Peyer's patch (tissue), 4 donors: ENCODE measurements around the gene METTL26. TPM values are rescaled to one million over a fixed set of nuclear protein-coding genes. Genes with fewer than 3 reads are reported as not detected.

Experiments used
- DNase-seq, 3 donors: peaks; one replicate each; pipeline ENCODE4 v3.0.0-alpha.2; 2017 to 2019
- H3K27ac ChIP-seq, 4 donors: fragments of 200-600 bp; sonication (generic); one replicate each; pipeline ENCODE4 v1.5.1; 2016 to 2019
- H3K27me3 ChIP-seq, 2 donors: fragments of 200-600 bp; sonication (generic); one replicate each; pipeline ENCODE4 v1.5.1; 2019
- H3K36me3 ChIP-seq, 3 donors: fragments of 200-600 bp; sonication (generic); one replicate each; pipeline ENCODE4 v1.5.1; 2016 to 2019
- H3K4me1 ChIP-seq, 4 donors: fragments of 200-600 bp; sonication (generic); one replicate each; pipeline ENCODE4 v1.5.1; 2016 to 2019
- H3K4me3 ChIP-seq, 4 donors: fragments of 200-600 bp; sonication (generic); 1 replicate in 3 of 4; 2 replicates in 1 of 4; pipeline ENCODE4 v1.5.1; 2016 to 2019; ENCODE audit warnings: mild to moderate bottlenecking in 1 of 4
- H3K9me3 ChIP-seq, 4 donors: fragments of 200-600 bp; sonication (generic); one replicate each; pipeline ENCODE4 v1.5.1; 2016 to 2019; ENCODE audit warnings: mild to moderate bottlenecking in 1 of 4
- CTCF ChIP-seq, 6 experiments: fragments of 450-650 bp in 4 of 6; fragments of 200-600 bp in 2 of 6; sonication (generic) in 1 of 6; IDR thresholded peaks; one replicate each; pipeline ENCODE4 v1.5.1; 2017 to 2019; ENCODE audit warnings: antibody characterized with exemption in 6 of 6, mild to moderate bottlenecking in 3 of 6, moderate library complexity in 1 of 6
- POLR2A ChIP-seq, 2 donors: fragments of 450-650 bp; IDR thresholded peaks; one replicate each; pipeline ENCODE4 v1.5.1; 2017; ENCODE audit warnings: antibody characterized with exemption in 2 of 2, mild to moderate bottlenecking in 2 of 2, moderate library complexity in 2 of 2
- total RNA-seq, 4 donors: library from RNA; depleted of rRNA; stranded (reverse); fragments of >200 nt; gene quantifications; one replicate each; pipeline ENCODE4 v1.1.0, GENCODE V29; 2016

The METTL26 gene
- total RNA-seq, 4 donors from 2014 or later: 44.5 to 153 (median 60.2) TPM

GRCh38 chr16:632486-633335 lies 3.4 kb downstream of the METTL26 start:
- Histone ChIP-seq H3K4me1 (peaks cover 0 to 36% (median 16%) of the 10 kb centered on the region in 4 donors), H3K27me3 (no peaks in the 10 kb centered on the region), H3K36me3 (peaks cover 0 to 28% (median 0%) of the 10 kb centered on the region in 3 donors), H3K4me3 (no peak overlapping the region), H3K27ac (no peak overlapping the region), H3K9me3 (no peaks in the 10 kb centered on the region)
- TF ChIP-seq CTCF (IDR thresholded peaks at IDR 0.05): no peak
- TF ChIP-seq POLR2A (IDR thresholded peaks at IDR 0.05): no peak
- DNase-seq: no peak

GRCh38 chr16:631808-632358 lies 4.2 kb downstream of the METTL26 start:
- TF ChIP-seq CTCF (IDR thresholded peaks at IDR 0.05): no peak
- TF ChIP-seq POLR2A (IDR thresholded peaks at IDR 0.05): no peak

GRCh38 chr16:630815-631405 lies 5.2 kb downstream of the METTL26 start, which contains the start of gene WFIKKN1:
TSS of gene WFIKKN1 (plus strand) at chr16:630985. CDS start at chr16:631254, 269 bp downstream.
- no peak within 1 kb of the TSS for H3K27ac ChIP-seq
- no peak for DNase-seq

More at GRCh38 chr16:631808-632358, 4.2 kb downstream of the METTL26 start:
- DNase-seq: no peak
- Histone ChIP-seq H3K9me3 (no peaks in the 10 kb centered on the region), H3K27me3 (no peaks in the 10 kb centered on the region), H3K4me3 (no peak overlapping the region), H3K27ac (no peak overlapping the region), H3K4me1 (peaks cover 0 to 31% (median 12%) of the 10 kb centered on the region in 4 donors), H3K36me3 (peaks cover 0 to 36% (median 0%) of the 10 kb centered on the region in 3 donors)

GRCh38 chr16:630249-630814 lies 5.8 kb downstream of the METTL26 start:
- TF ChIP-seq CTCF (IDR thresholded peaks at IDR 0.05) (no peak), POLR2A (IDR thresholded peaks at IDR 0.05) (no peak)
- H3K36me3 ChIP-seq: peaks cover 0 to 51% (median 0%) of the 10 kb centered on the region in 3 donors
- peaks cover 0 to 26% (median 8%) of the 10 kb centered on the region in 4 donors for H3K4me1 ChIP-seq
- no peak overlapping the region for H3K4me3 ChIP-seq
- no peak overlapping the region for H3K27ac ChIP-seq
- DNase-seq: no peak
- no peaks in the 10 kb centered on the region for H3K9me3 ChIP-seq
- H3K27me3 ChIP-seq: no peaks in the 10 kb centered on the region

More at GRCh38 chr16:630815-631405, 5.2 kb downstream of the METTL26 start, which contains the start of gene WFIKKN1:
- H3K27me3 ChIP-seq: no peaks in the 10 kb centered on the region
- no peaks in the 10 kb centered on the region for H3K9me3 ChIP-seq
- H3K4me3 ChIP-seq: no peak within 1 kb of the TSS
- H3K36me3 ChIP-seq: peaks cover 0 to 46% (median 0%) of the 10 kb centered on the region in 3 donors
- no peak for TF ChIP-seq POLR2A (IDR thresholded peaks at IDR 0.05)
- no peak for TF ChIP-seq CTCF (IDR thresholded peaks at IDR 0.05)
- H3K4me1 ChIP-seq: peaks cover 0 to 31% (median 12%) of the 10 kb centered on the region in 4 donors

GRCh38 chr16:629833-630248 lies 6.3 kb downstream of the METTL26 start:
- Histone ChIP-seq H3K9me3 (no peaks in the 10 kb centered on the region), H3K4me1 (peaks cover 0 to 21% (median 4%) of the 10 kb centered on the region in 4 donors), H3K4me3 (no peak overlapping the region), H3K27ac (no peak overlapping the region), H3K36me3 (peaks cover 0 to 56% (median 0%) of the 10 kb centered on the region in 3 donors), H3K27me3 (no peaks in the 10 kb centered on the region)
- TF ChIP-seq CTCF (IDR thresholded peaks at IDR 0.05): no peak
- no peak for TF ChIP-seq POLR2A (IDR thresholded peaks at IDR 0.05)
- DNase-seq: no peak
